HEK293 (cell line): ENCODE data around the gene NDST1.

Source experiments
- CTCF ChIA-PET: fragments of 350-600 bp; formaldehyde crosslinking; extraction: SDS; loops from one replicate; lab custom pipeline; 2021; ENCODE audit warnings: antibody characterized with exemption; lab: Yijun Ruan, JAX
- POLR2A ChIA-PET: fragments of 300-600 bp; formaldehyde crosslinking; extraction: SDS; loops from one replicate; lab custom pipeline; 2020; ENCODE audit warnings: antibody characterized with exemption, inconsistent platforms; lab: Yijun Ruan, JAX
- H3K27ac ChIP-seq: fragments of 200-500 bp; sonication (Bioruptor generic); 2 replicates; pipeline ENCODE4 v1.5.1; 2014; ENCODE audit warnings: low read depth, low read length, control low read depth, inconsistent platforms; ENCODE audit errors: extremely low read depth
- H3K36me3 ChIP-seq, 2 experiments: fragments of 200-500 bp in 1 of 2; sonication (Bioruptor generic) in 1 of 2; 1 replicate in 1 of 2; 2 replicates in 1 of 2; pipeline ENCODE4 v1.5.1; 2014 to 2017; ENCODE audit warnings: inconsistent platforms in 2 of 2, low read length in 2 of 2; ENCODE audit not compliant: control insufficient read depth in 2 of 2, insufficient read depth in 1 of 2
- H3K4me1 ChIP-seq: fragments of 200-500 bp; sonication (Bioruptor generic); 2 replicates; pipeline ENCODE4 v1.5.1; 2014; ENCODE audit warnings: mild to moderate bottlenecking, low read length, inconsistent platforms; ENCODE audit not compliant: control insufficient read depth, insufficient read depth
- H3K4me3 ChIP-seq: 2 replicates; pipeline ENCODE4 v1.5.1; 2011; ENCODE audit warnings: low read depth, mild to moderate bottlenecking, control low read depth, low read length, moderate library complexity
- H3K9me3 ChIP-seq: fragments of 200-500 bp; sonication (Bioruptor generic); 2 replicates; pipeline ENCODE4 v1.5.1; 2014; ENCODE audit warnings: low read depth, low read length, inconsistent platforms; ENCODE audit not compliant: control insufficient read depth, insufficient read depth
- GLIS1 ChIP-seq: fragments of 450-650 bp; formaldehyde crosslinking; IDR thresholded peaks from 2 replicates; pipeline ENCODE4 v1.5.1; 2016; ENCODE audit warnings: missing biosample characterization, missing genetic modification characterization
- KLF7 ChIP-seq: fragments of 450-650 bp; formaldehyde crosslinking; IDR thresholded peaks from 2 replicates; pipeline ENCODE4 v1.5.1; 2016; ENCODE audit warnings: missing biosample characterization, missing genetic modification characterization, borderline replicate concordance
- KLF8 ChIP-seq: fragments of 450-650 bp; formaldehyde crosslinking; IDR thresholded peaks from 2 replicates; pipeline ENCODE4 v1.5.1; 2016; ENCODE audit warnings: missing biosample characterization, missing genetic modification characterization
- MZF1 ChIP-seq: fragments of 450-650 bp; formaldehyde crosslinking; IDR thresholded peaks from 2 replicates; pipeline ENCODE4 v1.5.1; 2017; ENCODE audit warnings: missing biosample characterization, missing genetic modification characterization, borderline replicate concordance
- OSR2 ChIP-seq: fragments of 450-650 bp; formaldehyde crosslinking; IDR thresholded peaks from 2 replicates; pipeline ENCODE4 v1.5.1; 2016; ENCODE audit warnings: missing biosample characterization, missing genetic modification characterization
- REST ChIP-seq: fragments of 450-650 bp; formaldehyde crosslinking; IDR thresholded peaks from 2 replicates; pipeline ENCODE4 v1.5.1; 2016; ENCODE audit warnings: missing biosample characterization, missing genetic modification characterization
- SCRT2 ChIP-seq: fragments of 450-650 bp; formaldehyde crosslinking; IDR thresholded peaks from 2 replicates; pipeline ENCODE4 v1.5.1; 2016; ENCODE audit warnings: missing biosample characterization, missing genetic modification characterization
- TCF7L2 ChIP-seq: IDR thresholded peaks from 2 replicates; pipeline ENCODE4 v1.6.1; 2011; ENCODE audit warnings: low read depth, mild to moderate bottlenecking, inconsistent platforms, low read length, moderate library complexity, borderline replicate concordance
- ZBTB20 ChIP-seq: fragments of 450-650 bp; formaldehyde crosslinking; IDR thresholded peaks from 2 replicates; pipeline ENCODE4 v1.5.1; 2016; ENCODE audit warnings: missing biosample characterization, missing genetic modification characterization
- ZIC2 ChIP-seq: fragments of 450-650 bp; formaldehyde crosslinking; IDR thresholded peaks from 2 replicates; pipeline ENCODE4 v1.5.1; 2016; ENCODE audit warnings: missing biosample characterization, missing genetic modification characterization
- ZNF112 ChIP-seq: fragments of 450-650 bp; formaldehyde crosslinking; IDR thresholded peaks from 2 replicates; pipeline ENCODE4 v1.5.0; 2017; ENCODE audit warnings: missing biosample characterization, missing genetic modification characterization
- ZNF133 ChIP-seq: fragments of 450-650 bp; formaldehyde crosslinking; IDR thresholded peaks from 2 replicates; pipeline ENCODE4 v1.5.1; 2016; ENCODE audit warnings: missing biosample characterization, missing genetic modification characterization
- ZNF18 ChIP-seq: fragments of 450-650 bp; formaldehyde crosslinking; IDR thresholded peaks from 2 replicates; pipeline ENCODE4 v1.5.1; 2016; ENCODE audit warnings: missing biosample characterization, missing genetic modification characterization
- ZNF23 ChIP-seq: fragments of 450-650 bp; formaldehyde crosslinking; IDR thresholded peaks from 2 replicates; pipeline ENCODE4 v1.5.1; 2016; ENCODE audit warnings: missing biosample characterization, missing genetic modification characterization, borderline replicate concordance
- ZNF248 ChIP-seq: fragments of 450-650 bp; formaldehyde crosslinking; IDR thresholded peaks from 2 replicates; pipeline ENCODE4 v1.5.1; 2017; ENCODE audit warnings: missing biosample characterization, missing genetic modification characterization
- ZNF280D ChIP-seq: fragments of 450-650 bp; formaldehyde crosslinking; IDR thresholded peaks from 2 replicates; pipeline ENCODE4 v1.5.1; 2016; ENCODE audit warnings: missing biosample characterization, missing genetic modification characterization
- ZNF311 ChIP-seq: fragments of 450-650 bp; formaldehyde crosslinking; IDR thresholded peaks from 2 replicates; pipeline ENCODE4 v1.5.1; 2017; ENCODE audit warnings: missing biosample characterization, missing genetic modification characterization, borderline replicate concordance
- ZNF354C ChIP-seq: fragments of 450-650 bp; formaldehyde crosslinking; IDR thresholded peaks from 2 replicates; pipeline ENCODE4 v1.5.1; 2016; ENCODE audit warnings: missing biosample characterization, missing genetic modification characterization, low read depth, borderline replicate concordance
- ZNF366 ChIP-seq: fragments of 450-650 bp; formaldehyde crosslinking; conservative IDR thresholded peaks from 2 replicates; pipeline ENCODE4 v1.5.1; 2016; ENCODE audit warnings: missing biosample characterization, missing genetic modification characterization
- ZNF510 ChIP-seq: fragments of 450-650 bp; formaldehyde crosslinking; IDR thresholded peaks from 2 replicates; pipeline ENCODE4 v1.5.1; 2018; ENCODE audit warnings: mild to moderate bottlenecking, missing genetic modification characterization, missing biosample characterization; ENCODE audit not compliant: insufficient replicate concordance
- ZNF548 ChIP-seq: fragments of 450-650 bp; formaldehyde crosslinking; IDR thresholded peaks from 2 replicates; pipeline ENCODE4 v1.5.1; 2016; ENCODE audit warnings: missing biosample characterization, missing genetic modification characterization
- ZNF561 ChIP-seq: fragments of 450-650 bp; IDR thresholded peaks from 2 replicates; pipeline ENCODE4 v1.5.1; 2018; ENCODE audit warnings: missing biosample characterization, missing genetic modification characterization, borderline replicate concordance
- ZNF571 ChIP-seq: fragments of 450-650 bp; formaldehyde crosslinking; IDR thresholded peaks from 2 replicates; pipeline ENCODE4 v1.5.0; 2017; ENCODE audit warnings: missing biosample characterization, missing genetic modification characterization
- ZNF621 ChIP-seq: fragments of 450-650 bp; formaldehyde crosslinking; IDR thresholded peaks from 2 replicates; pipeline ENCODE4 v1.5.1; 2017; ENCODE audit warnings: missing biosample characterization, missing genetic modification characterization

NDST1 gene

GRCh38 chr5:150600616-150601490 is 92.9 kb downstream of the NDST1 start:
- Histone ChIP-seq H3K27ac (0 out of 2 replicates have a peak overlapping the region, but pooled peaks have one; percentile 4), H3K4me3 (no peak overlapping the region), H3K9me3 (no peaks in the 10 kb centered on the region), H3K36me3 (no peaks in the 10 kb centered on the region), H3K4me1 (no peaks in the 10 kb centered on the region; the same call in 1 of the 2 replicates)
- TF ChIP-seq KLF8 (tag by site-specific recombination) (no peak), ZNF248 (tag by site-specific recombination) (no peak)
- CTCF ChIA-PET, result interaction anchor here (0.6 kb wide), 1 partner anchor 57 kb away, joined by 4 read pairs; no protein-coding TSS in a partner anchor
- POLR2A ChIA-PET, result interaction anchor here (1.1 kb wide), 1 partner anchor 17 kb away, joined by 3 read pairs; no protein-coding TSS in a partner anchor

DNA sequence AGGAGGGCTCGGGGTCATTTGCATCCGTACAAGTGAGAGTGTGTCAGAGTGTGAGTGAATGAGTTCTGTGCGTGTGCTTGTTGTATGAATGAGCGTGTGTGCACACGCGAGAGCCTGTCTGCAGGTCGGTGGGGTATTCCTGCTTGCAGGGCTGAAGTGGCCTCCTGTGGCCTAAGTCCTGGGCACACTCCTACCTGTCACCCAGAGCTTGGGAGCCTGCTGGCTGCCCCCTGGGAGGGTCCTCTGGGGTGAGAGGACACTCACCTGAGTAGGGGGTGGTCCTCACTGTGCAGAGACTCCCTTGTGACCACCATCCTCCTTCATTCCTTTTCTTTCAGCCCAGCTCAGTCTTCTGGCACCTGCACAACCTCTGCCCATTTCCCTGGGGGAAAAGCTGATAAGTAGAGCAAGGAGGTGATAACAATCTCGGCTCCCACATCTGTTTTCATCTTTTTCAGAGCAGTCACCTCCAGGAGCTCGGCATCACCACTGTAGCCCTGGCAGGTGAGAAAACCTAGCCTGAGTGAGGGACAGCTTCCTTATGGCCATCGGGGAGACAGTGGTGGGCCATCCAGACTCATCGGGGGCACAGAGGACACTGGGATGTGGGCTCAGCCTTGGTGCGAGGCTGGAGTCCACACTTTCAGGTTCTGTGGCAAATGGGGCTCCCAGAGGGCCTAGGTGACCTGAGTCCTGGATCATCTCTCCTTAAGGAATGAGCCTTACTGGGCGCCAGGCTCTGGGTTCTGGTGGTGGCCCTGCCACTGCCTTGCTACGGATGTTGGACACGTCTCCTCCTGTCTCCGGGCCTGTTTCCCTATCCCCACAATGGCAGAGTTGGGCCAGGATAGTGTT is 93.8 kb downstream of the NDST1 start:
- Histone ChIP-seq H3K27ac (0 out of 2 replicates have a peak overlapping the region, but pooled peaks have one; percentile 4), H3K4me3 (no peak overlapping the region)
- POLR2A ChIA-PET, result no interaction called here
- TF ChIP-seq TCF7L2 (no peak), ZNF23 (tag by site-specific recombination) (no peak), ZBTB20 (tag by site-specific recombination) (no peak), MZF1 (tag by site-specific recombination) (no peak), ZNF510 (tag by site-specific recombination) (no peak), ZNF561 (tag by site-specific recombination) (no peak), ZNF571 (tag by site-specific recombination) (no peak), ZNF621 (tag by site-specific recombination) (no peak), ZNF18 (tag by site-specific recombination) (no peak), ZIC2 (peak; percentile 83), GLIS1 (tag by site-specific recombination) (peak; percentile 38; the same call in 1 of the 2 replicates), ZNF354C (tag by site-specific recombination) (no peak), REST (tag by site-specific recombination) (no peak), ZNF133 (tag by site-specific recombination) (peak; percentile 38), ZNF366 (no peak), ZNF112 (no peak), ZNF311 (no peak), SCRT2 (tag by site-specific recombination) (no peak), OSR2 (no peak), ZNF280D (tag by site-specific recombination) (no peak), KLF7 (tag by site-specific recombination) (no peak), ZNF548 (no peak)

More for the DNA sequence above, 93.8 kb downstream of the NDST1 start:
- Histone ChIP-seq H3K4me1 (no peaks in the 10 kb centered on the region; the same call in 1 of the 2 replicates), H3K36me3 (no peaks in the 10 kb centered on the region), H3K9me3 (no peaks in the 10 kb centered on the region)
- CTCF ChIA-PET, result interaction anchor here (0.6 kb wide), 1 partner anchor 56 kb away, joined by 4 read pairs; no protein-coding TSS in a partner anchor
